ENCODE data around the gene PTPRN2. TPM values are rescaled to one million over a fixed set of nuclear protein-coding genes. Genes with fewer than 3 reads are reported as not detected.

The PTPRN2 gene
- total and polyA plus RNA-seq, 2 of the 13 experiments (the other 11 are each of a cell fraction or from before 2014, with no cell fraction given), result 2.5 to 24.2 TPM

DNA sequence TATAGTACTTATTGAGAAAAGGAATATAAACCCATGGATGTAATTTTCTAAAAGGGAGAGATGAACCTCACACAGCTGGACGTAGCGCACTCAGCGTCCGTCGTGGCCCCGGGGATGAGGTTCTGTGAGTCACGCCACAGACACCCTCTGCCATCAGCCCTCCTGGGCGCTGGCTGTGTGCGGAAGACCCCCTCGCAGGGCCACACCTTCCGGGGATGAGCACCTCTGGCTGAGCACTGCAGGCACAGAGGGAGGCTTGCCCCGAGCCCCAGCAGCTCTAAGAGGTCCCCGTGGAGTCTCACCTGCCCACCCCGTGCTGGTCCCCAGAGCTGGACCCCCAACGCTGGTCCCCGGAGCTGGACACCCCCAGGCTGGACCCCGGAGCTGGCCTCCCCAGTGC is 215.8 kb downstream of the PTPRN2 start:
- WGBS (ENCODE audit: low lambda C conversion rate), result 71% methylated on average over 13 of the region's 17 CpGs
- H3K9ac ChIP-seq (ENCODE audit: insufficient read depth, low read depth, low read length), result no peak overlapping the region
- ATAC-seq (no peak), DNase-seq (ENCODE audit: low spot score) (no peak), FAIRE-seq (no peak)
- H3K36me3 ChIP-seq (replicated peaks in 1 of 2; ENCODE audit: control insufficient read depth in 1 of 2, insufficient read depth in 2 of 2, low read length in 2 of 2), result peaks cover 0 to 3% of the 10 kb centered on the region in 2 experiments; a peak in 1 of 5 replicates
- TF ChIP-seq NR2F6 (IDR thresholded peaks at IDR 0.05) (no peak), NR2F6 (CRISPR knock-in tag; IDR thresholded peaks at IDR 0.05) (no peak), ZNF558 (CRISPR knock-in tag; IDR thresholded peaks at IDR 0.05; ENCODE audit: borderline replicate concordance) (no peak), ZNF207 (IDR thresholded peaks at IDR 0.05; ENCODE audit: borderline replicate concordance) (no peak), PAWR (CRISPR knock-in tag; IDR thresholded peaks at IDR 0.05; ENCODE audit: borderline replicate concordance) (no peak), ZNF512 (CRISPR knock-in tag; IDR thresholded peaks at IDR 0.05) (no peak), ZNF30 (CRISPR knock-in tag; IDR thresholded peaks at IDR 0.05) (no peak), U2AF2 (IDR thresholded peaks at IDR 0.05; ENCODE audit: low read depth, low read length) (no peak)
- TF ChIP-seq, protein P1, sequence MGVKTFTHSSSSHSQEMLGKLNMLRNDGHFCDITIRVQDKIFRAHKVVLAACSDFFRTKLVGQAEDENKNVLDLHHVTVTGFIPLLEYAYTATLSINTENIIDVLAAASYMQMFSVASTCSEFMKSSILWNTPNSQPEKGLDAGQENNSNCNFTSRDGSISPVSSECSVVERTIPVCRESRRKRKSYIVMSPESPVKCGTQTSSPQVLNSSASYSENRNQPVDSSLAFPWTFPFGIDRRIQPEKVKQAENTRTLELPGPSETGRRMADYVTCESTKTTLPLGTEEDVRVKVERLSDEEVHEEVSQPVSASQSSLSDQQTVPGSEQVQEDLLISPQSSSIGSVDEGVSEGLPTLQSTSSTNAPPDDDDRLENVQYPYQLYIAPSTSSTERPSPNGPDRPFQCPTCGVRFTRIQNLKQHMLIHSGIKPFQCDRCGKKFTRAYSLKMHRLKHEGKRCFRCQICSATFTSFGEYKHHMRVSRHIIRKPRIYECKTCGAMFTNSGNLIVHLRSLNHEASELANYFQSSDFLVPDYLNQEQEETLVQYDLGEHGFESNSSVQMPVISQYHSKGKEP (CRISPR knock-in tag; IDR thresholded peaks at IDR 0.05), result no peak
- H3K4me2 ChIP-seq (ENCODE audit: low read depth, low read length), result no peak overlapping the region
- no peak overlapping the region for H2AFZ ChIP-seq (ENCODE audit: low read length)
- POLR2A ChIA-PET, result no interaction called here
- no TSS peak for BruUV-seq (replicated peaks)
- intact Hi-C loops (cut with micrococcal nuclease; ENCODE audit: unreplicated experiment) (no loop called here), in situ Hi-C loops (cut with HindIII; ENCODE audit: extremely low pct_ligation_motif_present, low pct_unique_long_range_greater_than_20kb) (loop anchor here (25.0 kb wide), 1 partner anchor 310 kb away; no protein-coding TSS in a partner anchor)
- H3K27me3 ChIP-seq (ENCODE audit: control insufficient read depth in 1 of 2, insufficient read depth in 2 of 2, low read length in 2 of 2), result peaks cover 0 to 2% of the 10 kb centered on the region in 2 experiments; a peak in 1 of 5 replicates
- no peak overlapping the region for H3K4me3 ChIP-seq (replicated peaks in 1 of 3; ENCODE audit: insufficient read depth in 1 of 3, low read depth in 2 of 3, low read length in 3 of 3)
- H3K9me3 ChIP-seq (ENCODE audit: low read length), result no peaks in the 10 kb centered on the region
- no peak overlapping the region for H3K27ac ChIP-seq (ENCODE audit: extremely low read length, insufficient read depth, low read length)
- no peaks in the 10 kb centered on the region for H3K79me2 ChIP-seq (ENCODE audit: insufficient read depth, low read length)
- H3K4me1 ChIP-seq (ENCODE audit: insufficient read depth, low read length), result no peaks in the 10 kb centered on the region
- CTCF ChIA-PET (ENCODE audit: low intra/inter-chr PET ratio, low total read pairs), result no interaction called here
- peaks cover 77% of the 10 kb centered on the region; the same call in 1 of the 2 replicates for H4K20me1 ChIP-seq (ENCODE audit: insufficient read depth, low read length)
